GM10248 (cell line): ENCODE measurements around the gene TRIM47.

Experiments used
- CTCF ChIA-PET: fragments of 300-600 bp; sonication (Branson Sonifier 250); formaldehyde crosslinking; extraction: SDS; loops from one replicate; lab custom pipeline; 2021; ENCODE audit warnings: antibody characterized with exemption; lab: Yijun Ruan, JAX
- POLR2A ChIA-PET: fragments of 350-650 bp; sonication (Branson Sonifier 250); formaldehyde crosslinking; extraction: SDS; loops from one replicate; lab custom pipeline; 2020; ENCODE audit warnings: antibody characterized with exemption; lab: Yijun Ruan, JAX
- DNase-seq: peaks from one replicate; pipeline ENCODE4 v3.0.0; 2012; ENCODE audit errors: extremely low spot score
- TF ChIP-seq, protein P1 (sequence below): IDR thresholded peaks from 2 replicates; pipeline ENCODE4 v1.5.1; 2012; ENCODE audit warnings: mild to moderate bottlenecking, low read depth; ENCODE audit errors: extremely low read depth, missing control alignments, control extremely low read depth

TRIM47 gene

DNA sequence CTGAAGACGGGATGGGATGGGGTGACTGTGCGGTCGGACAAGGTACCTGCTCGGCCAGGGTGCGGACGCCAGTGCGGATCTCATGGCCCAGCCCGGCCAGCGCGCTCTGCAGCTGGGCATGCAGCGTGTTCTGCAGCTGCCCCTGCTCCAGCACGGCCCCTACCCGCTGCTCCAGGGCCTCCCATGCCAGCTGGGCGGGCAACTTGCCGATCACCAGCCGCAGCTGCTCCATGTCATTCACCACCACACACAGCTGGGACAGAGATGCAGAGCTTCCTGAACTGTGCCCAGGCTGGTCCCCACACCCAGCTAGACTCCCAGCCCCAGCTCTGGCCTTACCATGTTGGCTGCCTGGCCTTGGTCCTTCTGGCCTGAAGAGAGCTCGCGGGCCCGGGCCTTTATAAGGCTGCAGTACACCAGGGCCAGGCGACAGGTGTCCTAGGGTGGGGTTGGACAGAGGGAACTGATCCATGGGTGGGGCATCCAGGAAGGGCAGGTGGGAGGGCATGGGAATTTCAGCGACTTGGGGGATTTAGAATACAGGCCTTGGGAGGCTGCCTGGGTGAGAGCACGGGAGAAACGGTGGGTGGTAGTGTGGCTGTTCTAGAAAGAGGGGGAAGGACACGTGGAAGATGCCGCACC, 44.0 kb downstream of the TRIM47 start:
- no peak for DNase-seq
- POLR2A ChIA-PET, result interaction anchor here (0.5 to 2.2 kb wide), 4 partner anchors 10 to 62 kb away, joined by 3 to 6 read pairs (median 4); partner anchors contain the start of gene UNC13D
- TF ChIP-seq, protein P1, sequence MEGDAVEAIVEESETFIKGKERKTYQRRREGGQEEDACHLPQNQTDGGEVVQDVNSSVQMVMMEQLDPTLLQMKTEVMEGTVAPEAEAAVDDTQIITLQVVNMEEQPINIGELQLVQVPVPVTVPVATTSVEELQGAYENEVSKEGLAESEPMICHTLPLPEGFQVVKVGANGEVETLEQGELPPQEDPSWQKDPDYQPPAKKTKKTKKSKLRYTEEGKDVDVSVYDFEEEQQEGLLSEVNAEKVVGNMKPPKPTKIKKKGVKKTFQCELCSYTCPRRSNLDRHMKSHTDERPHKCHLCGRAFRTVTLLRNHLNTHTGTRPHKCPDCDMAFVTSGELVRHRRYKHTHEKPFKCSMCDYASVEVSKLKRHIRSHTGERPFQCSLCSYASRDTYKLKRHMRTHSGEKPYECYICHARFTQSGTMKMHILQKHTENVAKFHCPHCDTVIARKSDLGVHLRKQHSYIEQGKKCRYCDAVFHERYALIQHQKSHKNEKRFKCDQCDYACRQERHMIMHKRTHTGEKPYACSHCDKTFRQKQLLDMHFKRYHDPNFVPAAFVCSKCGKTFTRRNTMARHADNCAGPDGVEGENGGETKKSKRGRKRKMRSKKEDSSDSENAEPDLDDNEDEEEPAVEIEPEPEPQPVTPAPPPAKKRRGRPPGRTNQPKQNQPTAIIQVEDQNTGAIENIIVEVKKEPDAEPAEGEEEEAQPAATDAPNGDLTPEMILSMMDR, result no peak
- CTCF ChIA-PET, result interaction anchor here (1.1 to 2.4 kb wide), 8 partner anchors 9 to 81 kb away, joined by 3 to 8 read pairs (median 3); partner anchors contain the start of genes GALK1 and WBP2

DNA sequence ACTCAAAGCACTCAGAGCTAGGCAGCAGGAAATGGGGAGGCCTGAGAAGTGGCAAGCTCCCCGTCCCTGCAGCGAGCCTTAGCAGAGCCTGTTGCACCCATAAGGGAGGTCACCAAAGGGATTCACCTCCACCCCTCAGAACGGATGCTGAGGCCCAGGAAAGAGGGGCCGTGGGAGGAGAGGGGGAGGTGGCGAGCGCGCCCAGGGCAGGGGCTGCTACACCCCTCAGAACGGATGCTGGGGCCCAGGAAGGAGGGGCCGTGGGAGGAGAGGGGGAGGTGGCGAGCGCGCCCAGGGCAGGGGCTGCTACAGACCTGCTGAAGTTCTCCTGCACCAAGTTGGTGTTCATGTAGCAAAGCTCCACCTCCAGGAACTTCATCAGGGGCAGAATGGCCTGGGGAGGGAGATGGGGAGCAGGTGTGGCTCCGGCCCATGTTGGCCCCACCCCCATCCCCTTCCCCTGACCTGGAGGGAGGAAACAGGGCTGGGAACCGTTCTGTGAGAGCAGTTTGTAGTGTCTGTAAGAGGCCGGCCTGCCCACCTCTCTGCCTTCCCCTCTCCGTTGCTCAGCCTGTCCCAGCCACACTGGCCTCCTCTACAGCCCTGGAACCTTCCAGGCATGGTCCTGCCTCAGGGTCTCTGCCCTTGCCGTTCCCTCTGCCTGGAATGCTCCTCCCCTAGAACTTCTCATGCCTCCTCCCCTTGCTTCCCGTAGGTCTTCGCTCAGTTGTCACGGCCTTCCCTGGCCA, 45.6 kb downstream of the TRIM47 start:
- DNase-seq, result no peak
- ChIA-PET POLR2A (interaction anchor here (1.2 to 1.7 kb wide), 2 partner anchors 53 to 57 kb away, joined by 3 to 4 read pairs; no protein-coding TSS in a partner anchor), CTCF (interaction anchor here (1.4 to 11.5 kb wide), 4 partner anchors 8 to 79 kb away, joined by 3 to 135 read pairs (median 6); partner anchors contain the start of gene UNC13D)
- TF ChIP-seq, protein P1, result no peak

DNA sequence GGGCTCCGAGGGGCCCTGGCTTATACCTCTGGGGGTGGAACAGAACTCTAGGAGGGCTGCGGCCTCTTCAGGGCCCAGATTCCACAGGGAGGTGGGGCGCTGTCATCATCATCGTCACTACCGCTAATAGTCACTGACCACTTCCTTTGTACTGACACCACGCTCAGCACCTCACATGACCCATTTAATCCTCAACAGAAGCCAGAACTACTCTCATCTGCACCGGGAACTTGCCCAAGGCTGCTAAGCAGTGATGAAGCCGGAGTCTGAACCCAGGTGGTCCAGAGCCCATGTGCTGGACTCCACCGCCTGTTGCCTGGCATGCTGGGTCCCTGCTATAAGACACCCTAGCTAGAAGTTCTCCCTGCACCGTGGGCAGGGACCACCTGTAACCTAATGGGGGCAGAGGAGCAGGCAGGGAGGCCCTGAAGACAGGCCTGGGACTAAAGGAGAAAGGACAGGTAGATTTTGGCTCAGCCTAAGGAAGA, 46.2 kb downstream of the TRIM47 start:
- ChIA-PET CTCF (interaction anchor here (1.4 to 11.5 kb wide), 3 partner anchors 8 to 17 kb away, joined by 3 to 135 read pairs (median 3); partner anchors contain the start of gene UNC13D), POLR2A (interaction anchor here (1.2 to 1.7 kb wide), 2 partner anchors 52 to 57 kb away, joined by 3 to 4 read pairs; no protein-coding TSS in a partner anchor)
- TF ChIP-seq, protein P1, result no peak
- no peak for DNase-seq

DNA sequence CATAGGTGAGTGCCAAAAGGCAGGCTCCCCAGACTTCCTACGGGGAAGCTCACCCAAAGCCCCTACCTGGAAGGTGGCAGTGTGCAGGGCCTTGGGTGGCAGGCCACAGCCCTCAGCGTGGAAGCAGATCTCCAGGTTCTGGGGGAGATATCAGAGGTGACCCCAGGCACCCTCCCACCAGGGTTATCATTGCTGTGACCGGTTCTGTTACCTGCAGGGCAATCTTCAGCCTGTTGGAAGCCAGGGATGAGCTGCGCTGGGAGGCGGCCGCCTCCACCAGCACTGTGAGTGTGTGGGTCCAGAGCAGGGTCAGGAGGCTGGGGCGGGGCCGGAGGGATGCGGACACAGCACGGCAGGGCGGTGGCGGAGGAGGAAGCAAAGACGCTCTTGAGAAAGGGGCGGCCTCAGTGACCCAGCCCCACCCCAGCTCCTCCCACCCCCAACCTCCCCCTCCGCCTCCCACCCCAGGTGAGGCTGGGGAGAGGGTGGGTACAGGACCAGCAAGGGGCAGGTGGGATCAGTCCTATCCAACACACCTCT, 47.3 kb downstream of the TRIM47 start:
- TF ChIP-seq, protein P1, result no peak
- DNase-seq, result no peak
- ChIA-PET POLR2A (interaction anchor here (1.3 to 3.0 kb wide), 2 partner anchors 17 to 51 kb away, joined by 3 to 13 read pairs; a partner anchor contains a TSS), CTCF (interaction anchor here (0.7 to 11.5 kb wide), 7 partner anchors 10 to 78 kb away, joined by 3 to 135 read pairs (median 7); partner anchors contain the start of gene UNC13D)

DNA sequence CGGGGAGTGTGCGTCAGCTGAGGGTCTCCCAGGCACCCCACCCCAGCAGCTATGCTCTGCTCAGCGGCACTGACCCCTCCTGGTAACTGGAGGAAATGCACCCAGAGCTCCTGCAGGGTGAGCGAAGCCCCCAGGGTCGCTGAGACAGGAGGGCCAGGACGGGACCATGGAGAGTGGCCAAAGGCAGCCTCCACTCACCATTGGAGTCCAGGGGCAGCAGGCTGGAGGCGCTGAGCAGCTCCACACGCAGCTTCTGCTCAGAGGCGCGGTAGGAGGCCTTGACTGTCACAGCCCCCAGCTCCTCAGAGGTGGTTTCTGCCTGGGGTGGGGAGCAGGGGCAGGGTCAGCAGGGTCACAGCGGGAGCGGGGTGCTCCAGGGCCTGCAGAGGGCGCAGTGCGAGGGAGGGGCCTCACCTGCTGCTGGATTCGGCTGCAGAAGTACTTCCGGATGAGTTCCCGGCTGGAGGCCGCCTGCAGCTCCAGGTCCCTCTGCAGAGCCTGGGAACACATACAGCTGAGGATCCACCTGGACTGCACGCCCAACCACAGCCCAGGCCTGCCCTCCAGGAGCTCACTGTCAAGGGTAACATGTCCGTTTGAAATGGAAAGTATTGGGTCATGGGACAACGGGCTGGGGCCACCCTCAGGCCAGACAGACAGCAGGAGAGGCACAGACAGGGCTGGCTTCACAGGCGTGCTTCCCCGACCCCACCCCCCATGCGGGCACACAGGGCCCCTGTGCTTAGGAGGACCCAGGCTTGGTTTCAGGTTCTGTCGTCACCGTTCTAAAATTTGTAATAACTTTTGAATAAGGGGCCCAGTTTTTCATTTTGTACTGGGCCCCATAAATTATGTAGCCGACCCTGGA, 48.0 kb downstream of the TRIM47 start:
- ChIA-PET POLR2A (interaction anchor here (0.6 to 3.0 kb wide), 5 partner anchors 17 to 58 kb away, joined by 3 to 13 read pairs (median 3); partner anchors contain the start of gene UNK), CTCF (interaction anchor here (0.7 to 11.5 kb wide), 22 partner anchors 9 to 77 kb away, joined by 3 to 135 read pairs (median 6); partner anchors contain the start of genes GALK1, UNC13D, UNK and WBP2)
- peak; percentile 52 for DNase-seq
- TF ChIP-seq, protein P1, result peak; percentile 56
